Measurements from ENCODE around the gene PARD3B.

PARD3B gene

DNA sequence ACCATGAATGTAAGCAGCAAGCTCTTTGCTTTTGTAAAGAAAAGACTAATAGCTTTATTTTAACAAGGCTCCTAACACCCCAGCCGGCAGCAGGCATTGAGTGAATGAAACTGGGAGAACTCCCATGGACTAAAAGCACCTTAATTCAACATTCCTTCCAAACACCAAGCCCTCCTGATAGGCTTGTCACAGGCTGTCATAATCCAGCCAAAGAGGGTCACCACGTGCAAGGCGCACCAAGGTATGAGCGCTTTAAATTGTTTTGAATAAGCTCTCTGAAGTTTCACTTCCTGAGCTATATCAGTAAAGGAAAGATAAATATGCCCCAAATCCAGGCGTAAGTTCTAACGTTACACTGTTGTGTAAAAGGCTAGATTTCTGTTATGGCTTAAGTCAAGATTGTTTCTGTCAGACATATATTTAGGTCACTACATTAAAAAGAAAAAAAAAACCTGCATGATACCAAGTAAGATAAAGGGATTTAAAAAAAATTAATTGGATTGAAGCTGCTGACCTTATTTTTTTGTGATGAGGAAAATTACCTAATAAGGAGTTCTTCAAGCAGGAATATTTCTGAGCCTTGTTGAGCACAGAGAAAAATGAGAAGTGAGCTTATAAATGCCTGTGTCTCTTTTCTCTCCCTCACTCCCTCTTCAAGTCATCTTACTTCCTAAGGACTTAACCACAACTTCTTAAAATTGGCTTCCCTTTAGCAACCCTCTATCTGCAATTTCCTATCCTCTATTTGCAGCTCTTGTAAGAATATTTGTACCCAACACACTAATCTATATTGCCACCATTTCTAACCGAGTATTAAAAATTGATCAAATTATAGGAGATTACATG lies 1000.9 kb downstream of the PARD3B start:
- DNase-seq = no peak

DNA sequence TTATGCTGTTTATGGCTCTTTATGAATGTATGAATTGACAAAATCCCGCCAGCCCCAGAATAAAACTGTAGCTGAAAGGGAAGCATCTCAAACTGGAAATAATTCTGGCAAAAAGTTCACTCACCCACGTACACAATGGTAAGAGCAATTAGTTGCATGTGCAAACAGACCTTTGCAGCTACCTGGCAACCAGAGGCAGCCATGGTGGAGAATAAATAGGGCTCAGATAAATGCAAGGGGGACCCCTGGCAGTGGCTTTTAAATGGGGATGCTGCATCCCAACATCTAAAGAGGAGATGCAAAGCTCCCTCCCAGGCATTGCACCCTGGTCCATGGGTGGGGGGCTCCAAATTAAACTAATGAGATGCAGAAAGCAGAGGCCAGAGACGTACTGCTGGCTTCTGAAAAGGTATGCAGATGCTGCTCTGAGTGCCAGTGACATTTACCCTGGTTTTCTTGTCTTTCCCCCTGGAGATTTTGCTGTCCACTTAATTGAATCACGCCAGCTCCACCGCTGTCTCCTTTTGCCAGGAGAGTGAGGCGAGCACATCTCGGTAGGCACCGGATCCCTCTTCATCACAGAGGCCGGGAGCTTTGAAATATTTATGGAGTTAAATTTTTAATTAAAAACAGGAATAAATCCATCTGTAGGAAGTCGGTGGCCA lies 1010.4 kb downstream of the PARD3B start:
- no peak for DNase-seq

DNA sequence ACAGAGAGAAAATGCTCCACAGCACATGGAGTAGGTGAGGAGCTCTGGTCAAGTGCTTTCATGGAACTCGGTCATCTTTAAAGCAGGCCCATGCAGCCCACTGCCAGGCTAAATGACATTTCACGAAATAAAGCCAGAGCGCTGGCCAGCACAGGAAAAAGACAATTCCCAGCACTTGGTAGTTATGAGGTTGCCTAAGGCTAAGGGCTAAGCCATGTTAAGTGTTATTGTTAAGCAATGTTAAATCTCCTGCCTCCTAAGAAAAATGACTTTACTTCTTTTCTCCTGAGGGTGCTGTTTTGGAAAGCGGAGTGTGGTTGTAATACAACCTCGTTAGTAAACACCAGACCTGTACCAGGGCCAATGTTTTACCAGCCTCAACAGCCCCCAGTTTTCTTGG lies 1011.1 kb downstream of the PARD3B start:
- DNase-seq = no peak

DNA sequence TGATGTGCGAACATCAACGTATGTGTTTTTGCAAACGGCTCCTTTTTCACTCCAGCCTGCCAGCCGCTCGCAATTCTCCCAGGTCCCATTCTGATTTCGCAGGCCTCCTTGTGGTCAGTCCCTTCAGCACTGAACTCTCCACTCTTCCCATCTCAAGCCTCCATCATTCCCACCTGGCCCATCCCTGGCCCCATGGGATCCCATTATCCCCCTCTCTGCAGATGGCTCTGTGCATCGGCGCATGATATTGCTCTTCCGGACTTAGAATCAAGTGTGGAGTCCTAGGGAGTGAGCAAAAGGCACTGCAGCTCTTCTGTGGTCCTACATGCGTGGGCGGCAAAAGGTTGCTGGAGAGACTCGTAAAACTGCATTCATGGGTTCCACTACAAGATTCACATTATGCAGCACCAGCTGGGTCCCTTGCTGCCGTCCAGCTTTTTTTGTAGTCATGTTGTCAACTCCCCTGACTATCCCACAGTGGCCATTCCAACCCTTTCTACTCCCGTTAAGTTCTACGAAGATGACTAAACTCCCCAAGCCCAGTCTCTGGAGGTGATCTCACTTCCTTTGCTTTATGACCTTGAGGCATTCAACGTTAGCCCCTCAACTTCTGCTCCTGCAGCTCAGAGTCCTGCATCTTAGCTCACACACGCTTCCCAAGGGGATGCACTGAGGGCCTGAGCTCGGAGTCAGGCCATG lies 1011.7 kb downstream of the PARD3B start:
- DNase-seq = no peak

DNA sequence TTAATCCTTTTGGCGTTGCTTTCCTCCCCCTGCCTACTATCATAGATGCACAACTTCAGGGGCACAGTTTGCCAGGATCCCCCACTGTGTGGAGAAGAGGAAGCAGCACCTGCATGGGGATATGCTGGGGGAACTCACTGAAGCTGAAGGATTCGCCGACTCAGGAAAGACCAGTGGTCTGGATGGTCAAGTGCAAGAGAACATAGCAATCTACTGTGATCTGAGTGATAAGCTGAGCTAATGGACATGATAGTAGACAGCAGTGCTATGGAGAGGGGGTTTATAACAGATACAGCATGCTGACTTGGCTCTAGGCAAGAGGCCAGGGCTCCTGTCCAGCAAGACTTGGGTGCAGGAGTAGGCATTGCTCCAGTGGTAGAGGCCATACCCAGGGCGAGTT lies 1012.6 kb downstream of the PARD3B start:
- no peak for DNase-seq

DNA sequence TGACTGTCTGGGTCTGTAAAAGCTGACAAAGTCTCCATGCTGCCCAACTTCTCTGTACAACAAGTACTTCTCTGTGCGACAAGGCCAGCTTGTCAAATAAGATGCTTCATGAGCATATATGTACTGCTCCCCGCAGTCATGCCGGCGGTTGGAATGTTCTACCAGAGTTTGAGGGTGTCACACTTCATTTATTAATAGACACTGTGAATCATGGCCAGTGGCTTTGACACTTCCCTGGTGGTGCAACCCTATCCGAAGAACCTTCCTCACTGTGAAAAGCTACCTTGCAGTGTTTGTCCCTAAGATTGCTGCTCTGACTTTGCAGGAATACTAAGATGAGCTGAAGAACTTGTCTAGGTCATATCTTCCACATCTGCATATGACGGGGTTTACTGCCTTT lies 1016.2 kb downstream of the PARD3B start:
- DNase-seq = no peak

DNA sequence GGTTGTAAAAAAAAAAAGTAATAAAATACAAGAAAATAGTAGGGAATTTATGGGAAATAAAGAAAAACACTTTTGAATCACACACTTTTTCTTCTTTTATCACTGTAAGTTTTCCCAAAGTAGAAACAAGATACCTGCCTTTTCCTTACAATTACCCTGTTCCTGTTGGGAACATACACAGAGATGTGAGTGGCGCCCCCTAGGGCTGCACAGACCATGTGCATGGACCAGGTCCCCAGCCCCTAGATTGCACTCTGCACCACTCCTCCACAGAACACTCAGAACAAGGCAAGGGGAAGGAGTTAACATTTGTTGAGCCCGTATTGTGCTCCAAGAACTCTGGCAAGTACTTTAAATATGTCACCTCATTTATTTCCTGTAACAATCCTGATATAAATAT lies 1018.4 kb downstream of the PARD3B start:
- DNase-seq = peak in 1 of 2 experiments; percentile 2

DNA sequence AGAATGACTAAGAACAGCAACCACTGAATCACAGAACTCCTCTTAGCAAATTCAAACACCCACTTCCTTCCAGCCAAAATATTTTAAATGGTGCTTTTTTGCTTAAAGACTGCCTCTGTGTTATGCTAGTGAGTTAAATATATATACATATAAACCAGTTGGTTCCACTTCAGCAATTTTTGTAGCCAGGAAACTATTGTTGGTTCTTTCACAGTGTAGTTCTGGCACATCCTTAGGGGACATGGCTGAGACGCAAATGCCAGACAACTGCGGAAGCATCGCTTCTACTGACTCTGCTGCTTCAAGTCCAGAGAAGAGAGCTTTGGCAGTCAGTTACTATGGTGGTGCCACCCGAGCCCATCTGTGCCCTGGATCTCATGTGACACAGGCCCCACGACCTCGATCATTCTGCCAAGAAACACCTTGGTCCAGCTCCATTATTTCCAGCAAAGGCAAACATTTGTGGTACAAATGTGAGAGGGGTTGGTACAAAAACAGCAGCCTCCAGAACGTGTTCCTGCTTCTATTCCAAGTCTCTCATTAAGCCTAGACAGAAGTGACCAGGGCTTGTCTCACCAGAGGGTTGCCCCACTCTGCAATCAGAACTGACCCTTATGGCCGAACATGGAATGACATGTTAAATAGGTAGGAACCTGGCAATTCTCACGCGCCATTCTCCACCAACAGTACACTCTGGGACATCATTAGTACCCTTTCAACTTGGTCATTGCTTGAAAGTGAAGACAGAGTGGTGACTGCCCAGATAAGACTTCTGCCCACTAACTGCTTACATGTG lies 1019.3 kb downstream of the PARD3B start:
- DNase-seq = no peak

DNA sequence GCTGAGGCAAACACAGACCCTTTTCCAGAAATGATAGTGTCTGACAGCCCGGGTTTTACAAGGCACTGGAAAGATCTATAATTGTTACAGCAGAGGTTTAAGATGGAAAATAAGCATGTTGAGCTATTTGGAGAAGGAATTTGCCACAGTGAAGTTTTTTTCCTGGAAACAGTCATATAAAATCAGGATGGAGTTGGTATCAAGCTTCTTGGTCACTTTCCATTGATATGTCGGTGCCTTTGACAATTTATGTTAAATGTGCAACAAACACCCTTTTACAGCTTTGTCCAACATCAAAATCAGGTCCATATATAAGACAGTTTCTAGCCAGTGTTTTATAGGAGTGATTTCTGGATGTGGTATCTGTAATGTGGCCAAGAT lies 1019.9 kb downstream of the PARD3B start:
- DNase-seq = no peak

DNA sequence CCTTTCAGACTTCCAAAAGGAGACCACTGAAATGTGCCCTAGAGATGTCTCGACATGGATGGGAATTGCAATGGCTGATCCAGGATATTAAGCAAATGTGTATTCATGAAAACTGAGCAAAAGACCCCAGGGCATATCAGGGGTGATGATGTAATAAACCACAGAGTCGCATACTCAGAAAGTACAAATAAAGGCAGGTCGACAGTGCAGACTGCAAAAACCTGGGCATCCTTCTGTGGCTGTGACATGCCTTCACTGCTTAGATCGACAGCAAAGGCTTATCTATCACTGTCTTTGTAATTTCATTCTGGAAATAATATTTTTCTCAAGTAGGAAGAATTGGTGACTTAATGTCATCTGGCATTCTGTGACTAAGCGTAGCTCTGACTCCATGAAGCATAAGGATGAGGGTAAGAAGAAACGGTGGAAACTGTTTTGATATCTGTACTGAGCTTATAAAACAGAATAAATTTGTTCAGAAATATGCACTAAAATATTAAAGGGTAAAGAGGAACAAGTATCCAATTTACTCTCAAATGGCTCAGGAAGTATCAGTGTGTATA lies 1021.4 kb downstream of the PARD3B start:
- no peak for DNase-seq

DNA sequence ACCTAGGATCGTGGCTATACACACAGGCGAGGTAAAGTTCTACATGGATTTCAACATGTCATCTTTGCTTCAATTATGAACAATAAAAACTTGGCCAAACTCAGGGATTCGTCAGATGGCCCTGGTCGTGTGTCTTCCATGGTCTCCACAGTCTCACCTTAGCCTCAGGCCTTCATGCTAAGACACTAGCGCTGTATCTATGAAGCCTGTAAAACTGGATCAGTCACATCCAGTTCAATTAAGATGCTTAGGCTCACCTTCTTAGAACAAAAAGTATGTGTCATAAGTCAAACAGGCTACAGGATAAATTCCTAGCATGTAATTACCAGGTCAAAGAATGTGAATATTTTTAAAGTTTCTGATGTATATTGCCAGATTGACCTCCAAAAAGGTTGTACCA lies 1023.3 kb downstream of the PARD3B start:
- DNase-seq = no peak

DNA sequence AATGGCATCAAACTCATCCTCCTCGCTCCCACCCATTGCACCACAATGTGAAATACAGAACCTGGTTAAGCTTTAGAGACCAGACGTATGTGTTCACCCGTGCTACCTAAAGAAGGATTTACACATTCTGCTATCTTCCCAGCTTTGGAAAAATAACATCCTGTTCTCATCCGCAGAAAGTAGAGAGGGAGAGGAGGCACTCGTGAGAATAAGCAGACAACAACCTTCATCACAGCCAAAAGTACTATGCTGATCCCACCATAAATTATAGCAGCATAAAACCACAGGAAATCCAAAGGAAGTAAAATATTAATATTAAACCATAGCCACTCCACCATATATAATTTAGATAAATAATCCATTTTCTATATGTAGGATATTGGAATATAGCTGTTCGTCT lies 1025.4 kb downstream of the PARD3B start:
- DNase-seq = no peak

DNA sequence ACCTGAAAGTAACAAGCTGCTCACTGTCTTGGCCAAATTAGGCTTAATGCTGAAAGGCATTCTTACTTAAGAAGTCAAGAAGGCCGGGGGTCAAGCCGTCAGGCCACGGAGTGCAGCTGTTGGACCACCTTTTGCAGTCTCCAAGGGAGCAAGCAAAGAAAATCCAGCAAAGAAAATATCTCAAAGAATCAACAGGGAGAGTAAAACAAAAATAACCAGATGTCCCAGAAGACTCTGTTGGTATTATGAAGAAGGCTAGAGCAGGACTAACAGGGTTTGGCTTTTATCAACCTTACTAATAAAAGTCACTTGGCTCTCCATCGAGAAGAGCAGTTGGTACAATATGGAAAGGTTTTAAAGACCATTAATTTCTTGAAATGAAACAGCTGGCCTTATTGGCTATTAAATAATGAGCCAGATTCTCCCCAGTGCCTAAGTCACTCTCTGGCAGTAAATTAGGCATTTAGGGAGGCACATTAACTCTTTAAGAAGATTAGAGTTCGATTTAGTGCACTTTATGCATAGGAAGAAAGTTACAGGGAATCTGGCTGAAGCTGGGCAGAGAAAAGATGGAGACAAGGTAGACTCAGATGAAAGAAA lies 1026.2 kb downstream of the PARD3B start:
- no peak for DNase-seq

DNA sequence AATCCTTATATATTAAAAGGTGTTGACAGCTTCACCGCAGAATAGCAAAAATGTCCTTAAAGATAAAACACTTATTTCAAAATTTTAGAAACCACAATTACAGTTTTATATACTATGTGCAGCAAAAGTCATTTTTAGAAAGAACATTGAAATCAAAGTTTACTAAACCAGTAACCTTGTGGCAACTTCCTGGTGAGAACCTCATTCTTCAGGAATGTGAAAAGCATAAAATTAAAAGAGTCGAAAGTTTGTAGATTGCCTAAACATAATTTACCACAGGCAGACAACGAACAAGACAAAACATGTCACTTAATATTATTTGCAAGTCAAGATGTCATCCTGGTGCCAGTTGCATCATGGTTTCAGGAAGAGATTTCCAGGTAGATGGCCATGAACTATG lies 1028.7 kb downstream of the PARD3B start:
- DNase-seq = no peak

DNA sequence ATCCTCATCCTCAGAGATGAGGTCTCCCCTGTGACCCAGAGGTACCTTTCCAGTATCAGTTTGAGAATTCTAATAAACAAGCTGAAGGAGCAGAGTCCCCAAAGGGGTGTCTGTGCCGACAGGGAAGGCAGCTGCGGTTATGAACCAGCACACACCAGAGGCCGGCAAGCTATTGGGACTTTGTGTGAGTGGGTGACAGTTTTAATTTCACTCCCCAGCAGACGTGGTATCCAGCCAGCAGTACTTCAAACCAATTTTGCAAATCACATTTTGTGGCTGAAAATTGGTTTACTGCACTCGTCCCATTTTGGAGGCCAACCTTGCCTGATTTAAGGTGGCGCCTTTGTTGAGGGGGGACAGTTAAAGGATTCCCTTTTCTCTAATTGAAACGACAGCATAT lies 1034.1 kb downstream of the PARD3B start:
- DNase-seq = no peak

DNA sequence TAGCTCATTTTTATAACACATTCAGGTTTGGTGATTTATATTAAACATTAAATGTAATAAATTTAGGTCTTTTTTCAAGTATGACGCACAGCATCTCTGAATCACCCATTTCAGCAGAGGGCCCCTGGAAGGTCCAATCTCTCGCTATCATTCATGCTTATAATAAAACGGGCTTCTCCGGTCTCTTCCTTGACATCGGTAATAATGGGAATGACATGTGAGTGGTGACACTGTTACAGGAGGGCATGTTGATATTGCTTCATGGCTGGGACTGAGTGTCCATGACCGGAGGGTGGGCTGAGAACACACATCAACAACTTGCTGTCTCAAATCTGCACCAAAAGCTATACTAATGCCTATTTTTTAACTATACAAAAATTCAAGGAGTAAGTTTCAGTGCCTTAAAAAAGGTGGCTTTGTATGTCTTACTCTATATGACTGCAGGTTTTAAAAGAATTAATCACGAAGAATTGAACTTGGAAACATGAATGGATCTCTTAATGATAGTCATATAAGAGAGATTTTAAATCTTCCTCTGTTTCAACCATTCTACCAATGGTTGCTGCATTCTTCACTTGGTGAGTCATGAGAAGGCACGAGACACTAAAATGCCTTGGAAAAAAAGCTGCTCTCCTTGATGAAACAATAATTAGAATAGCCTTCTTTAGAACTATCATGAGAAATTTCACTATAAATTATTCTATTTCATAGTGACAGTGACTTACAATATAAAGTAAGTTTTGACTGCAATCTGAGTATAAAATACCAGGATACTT lies 1035.1 kb downstream of the PARD3B start:
- no peak for DNase-seq

DNA sequence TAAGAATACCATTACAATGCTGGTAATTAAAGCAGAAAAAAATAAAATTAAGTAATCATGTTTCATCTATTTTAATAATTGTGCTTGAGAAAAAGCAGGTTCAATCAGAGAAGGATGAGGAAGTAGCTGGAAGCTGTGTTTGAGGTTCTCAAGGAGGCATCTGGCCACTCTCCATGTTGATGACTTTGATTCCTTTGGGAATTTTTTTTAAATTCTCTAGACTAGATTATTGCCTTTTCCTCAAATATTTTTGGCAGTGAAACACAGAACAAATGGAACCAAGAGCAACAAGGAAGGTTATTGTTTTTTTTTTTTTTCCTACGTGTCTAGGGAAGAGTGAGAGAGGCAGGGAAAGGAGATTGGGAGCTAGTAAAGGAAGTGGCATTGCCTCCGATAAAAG lies 1037.1 kb downstream of the PARD3B start:
- no peak for DNase-seq

DNA sequence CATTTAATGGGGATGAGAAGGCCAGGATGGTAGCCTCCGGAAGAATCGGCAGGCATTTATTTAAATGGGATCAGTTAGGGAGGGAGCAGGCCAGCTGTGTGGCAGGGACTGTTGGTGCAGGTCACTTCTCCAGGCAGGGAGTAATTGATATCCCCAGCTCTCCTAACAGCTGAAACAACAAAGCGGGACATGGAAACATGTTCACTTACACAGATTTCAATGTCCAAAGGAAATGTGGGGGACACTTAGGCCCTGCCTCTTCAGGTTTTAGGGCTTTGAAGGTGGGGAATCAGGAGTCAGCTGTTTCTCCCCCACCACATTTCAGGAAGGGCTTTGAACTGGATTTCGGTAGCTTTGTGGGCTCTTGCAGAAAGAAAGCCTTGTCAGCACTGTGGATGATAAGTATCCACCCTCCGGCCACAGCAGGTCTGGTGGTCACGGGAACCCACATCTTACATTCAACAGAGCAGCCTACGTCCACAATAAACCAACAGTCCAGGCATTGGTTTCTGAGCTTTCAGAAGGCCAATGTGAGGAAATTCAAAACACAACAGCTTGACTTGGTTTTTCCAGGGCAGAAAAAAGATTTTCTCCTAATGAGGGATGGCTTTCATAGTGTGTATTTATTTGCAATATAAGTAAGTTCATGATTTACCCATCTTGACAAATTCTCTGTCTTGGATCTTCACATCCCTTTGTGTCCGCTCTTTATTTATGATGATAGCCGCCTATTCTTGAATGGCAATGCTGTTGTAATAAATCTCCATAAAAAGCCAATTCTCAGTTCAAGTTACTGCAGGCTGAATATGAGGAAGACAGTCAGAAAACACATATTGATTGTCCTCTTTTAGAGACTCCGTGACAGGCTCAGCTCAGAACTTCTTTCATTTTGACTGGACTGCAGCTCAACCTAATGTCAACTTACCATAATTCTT lies 1040.4 kb downstream of the PARD3B start:
- no peak for DNase-seq

DNA sequence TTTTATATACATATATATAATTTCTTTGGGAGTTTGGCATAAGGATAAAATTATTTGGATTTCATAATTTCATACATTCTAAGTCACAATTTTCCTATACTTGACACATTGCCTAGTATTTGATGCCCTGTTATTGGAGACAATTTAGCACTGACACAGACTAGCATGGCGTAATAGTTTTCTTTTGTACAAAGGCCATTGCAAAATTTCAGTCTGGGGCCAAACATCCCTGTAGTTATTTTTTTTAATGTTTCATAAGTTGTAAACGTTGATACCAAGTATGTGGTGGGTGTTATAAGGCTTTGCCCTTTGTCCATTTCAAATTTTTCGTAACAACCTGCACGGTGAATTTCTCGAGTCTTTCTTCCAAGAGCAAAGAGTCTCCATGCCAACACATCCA lies 1041.4 kb downstream of the PARD3B start:
- no peak for DNase-seq

DNA sequence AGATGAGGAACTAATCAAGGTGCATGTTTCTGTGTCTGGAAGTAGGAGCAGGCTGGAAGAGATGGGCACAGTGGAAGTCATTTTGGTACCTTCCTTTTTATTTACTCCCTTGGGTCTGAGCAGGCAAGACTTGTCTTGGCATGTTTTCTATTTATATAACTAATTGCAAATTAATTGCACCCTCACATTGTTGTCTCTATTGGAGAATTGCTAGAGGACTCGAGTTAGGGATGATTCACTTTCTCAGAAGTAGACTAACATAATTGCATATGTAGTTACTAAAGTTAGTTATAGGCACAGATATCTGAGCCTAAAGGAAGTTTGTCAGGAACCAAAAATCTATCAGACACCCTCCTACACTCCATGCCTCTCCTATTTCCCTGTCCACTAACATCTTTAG lies 1044.2 kb downstream of the PARD3B start:
- no peak for DNase-seq
